Skeletal muscle tissue (tissue), 4 donors: ENCODE results near the gene SH3D19. TPM values are rescaled to one million over a fixed set of nuclear protein-coding genes. Genes with fewer than 3 reads are reported as not detected.
"Not testable (repeated sequence)": the region's sequence is repeated elsewhere in the genome, so short reads cannot be mapped to it uniquely, and the experiment has no call there.

Source experiments
- H3K27ac ChIP-seq: one replicate; pipeline ENCODE4 v1.7.0; 2013; ENCODE audit warnings: mild to moderate bottlenecking, low read depth, low read length, inconsistent platforms
- H3K27me3 ChIP-seq, 3 donors: one replicate each; pipeline ENCODE4 v1.7.0; 2013; ENCODE audit warnings: low read length in 3 of 3; ENCODE audit not compliant: control insufficient read depth in 3 of 3, insufficient read depth in 3 of 3
- H3K36me3 ChIP-seq, 3 donors: one replicate each; pipeline ENCODE4 v1.7.0; 2013; ENCODE audit warnings: low read length in 3 of 3; ENCODE audit not compliant: control insufficient read depth in 3 of 3, insufficient read depth in 3 of 3
- H3K4me1 ChIP-seq, 3 donors: one replicate each; pipeline ENCODE4 v1.7.0; 2013; ENCODE audit warnings: low read length in 3 of 3, mild to moderate bottlenecking in 3 of 3; ENCODE audit not compliant: control insufficient read depth in 3 of 3, insufficient read depth in 3 of 3
- H3K4me3 ChIP-seq, 3 donors: one replicate each; pipeline ENCODE4 v1.7.0; 2013; ENCODE audit warnings: low read length in 3 of 3
- H3K9ac ChIP-seq, 3 donors: one replicate each; pipeline ENCODE4 v1.7.0; 2013; ENCODE audit warnings: low read length in 3 of 3, mild to moderate bottlenecking in 3 of 3, moderate library complexity in 2 of 3, low read depth in 1 of 3
- H3K9me3 ChIP-seq, 3 donors: one replicate each; pipeline ENCODE4 v1.7.0; 2013; ENCODE audit warnings: low read length in 3 of 3; ENCODE audit not compliant: control insufficient read depth in 3 of 3
- total RNA-seq: library from RNA; depleted of rRNA; stranded (reverse); fragments of >200 nt; gene quantifications from one replicate; pipeline ENCODE4 v1.2.3, GENCODE V29; 2014
- donor health status: Osteomylitis.

Gene SH3D19
- total RNA-seq, 1 donor from 2014 or later, result 20.4 TPM

DNA sequence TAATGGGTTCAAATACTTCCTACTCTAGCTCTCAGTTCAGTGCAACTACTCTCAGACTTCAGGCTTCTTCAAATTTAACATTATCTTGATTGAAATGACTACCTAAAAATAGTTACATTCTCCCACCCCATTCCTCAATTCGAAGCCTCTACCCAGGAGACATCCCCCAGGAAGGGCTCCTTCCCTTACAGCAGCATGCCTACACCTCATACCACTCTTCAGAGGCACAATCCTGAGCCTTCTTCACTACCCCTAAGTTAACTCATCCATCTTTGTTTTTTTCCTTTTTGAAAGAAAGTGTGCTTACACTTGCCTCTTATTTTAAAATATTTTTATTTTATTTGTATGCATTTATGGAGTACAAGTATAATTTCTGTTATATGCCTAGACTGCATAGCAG, 65.7 kb downstream of the SH3D19 start:
- Histone ChIP-seq H3K9ac (no peak overlapping the region), H3K36me3 (no peaks in the 10 kb centered on the region), H3K27me3 (no peaks in the 10 kb centered on the region), H3K9me3 (no peaks in the 10 kb centered on the region), H3K27ac (no peak overlapping the region), H3K4me1 (peaks cover 9 to 30% (median 17%) of the 10 kb centered on the region in 3 donors), H3K4me3 (no peak overlapping the region)

DNA sequence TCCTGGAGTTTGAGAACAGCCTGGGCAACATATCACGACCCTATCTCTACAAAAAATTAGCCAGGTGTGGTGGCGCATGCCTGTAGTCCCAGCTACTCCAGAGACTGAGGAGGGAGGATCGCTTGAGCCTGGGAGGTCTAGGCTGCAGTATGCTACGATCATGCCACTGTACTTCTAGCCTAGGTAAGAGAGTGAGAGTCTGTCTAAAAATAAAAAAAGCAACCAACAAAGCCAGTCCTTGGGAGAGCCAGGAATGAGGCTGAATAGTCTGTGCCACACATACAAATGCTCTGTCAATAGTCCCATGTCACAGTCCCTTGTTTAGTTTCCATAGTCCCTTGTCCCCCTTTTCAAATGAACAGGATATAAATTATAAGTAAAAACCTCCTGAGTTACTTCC, 67.7 kb downstream of the SH3D19 start:
- Histone ChIP-seq H3K4me3 (no peak overlapping the region), H3K9me3 (no peaks in the 10 kb centered on the region), H3K9ac (no peak overlapping the region), H3K27me3 (no peaks in the 10 kb centered on the region), H3K36me3 (no peaks in the 10 kb centered on the region), H3K27ac (peak overlapping the region; percentile 51), H3K4me1 (peaks cover 3 to 21% (median 7%) of the 10 kb centered on the region in 3 donors)

DNA sequence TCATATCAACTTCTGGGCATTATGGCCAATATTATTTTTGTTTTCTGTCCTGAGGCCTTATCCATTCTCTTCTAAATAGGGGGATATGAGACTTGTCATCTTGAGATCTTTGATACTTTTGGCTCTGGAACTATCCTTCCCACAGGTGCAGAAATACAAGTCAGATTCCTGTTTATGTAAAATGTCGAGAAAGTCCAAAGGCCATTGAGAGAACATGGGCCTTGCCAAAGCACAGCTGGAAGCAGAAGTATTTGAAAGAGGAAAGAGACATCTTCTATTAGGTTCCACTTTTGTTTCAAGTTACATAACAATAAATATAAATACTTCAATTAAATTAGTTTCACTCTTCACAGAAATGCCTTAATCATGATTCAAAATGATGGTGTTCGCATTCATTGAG, 69.3 kb downstream of the SH3D19 start:
- Histone ChIP-seq H3K9me3 (no peaks in the 10 kb centered on the region), H3K27me3 (no peaks in the 10 kb centered on the region), H3K36me3 (no peaks in the 10 kb centered on the region), H3K4me3 (no peak overlapping the region), H3K9ac (no peak overlapping the region), H3K4me1 (peaks cover 0 to 10% (median 2%) of the 10 kb centered on the region in 3 donors), H3K27ac (no peak overlapping the region)

DNA sequence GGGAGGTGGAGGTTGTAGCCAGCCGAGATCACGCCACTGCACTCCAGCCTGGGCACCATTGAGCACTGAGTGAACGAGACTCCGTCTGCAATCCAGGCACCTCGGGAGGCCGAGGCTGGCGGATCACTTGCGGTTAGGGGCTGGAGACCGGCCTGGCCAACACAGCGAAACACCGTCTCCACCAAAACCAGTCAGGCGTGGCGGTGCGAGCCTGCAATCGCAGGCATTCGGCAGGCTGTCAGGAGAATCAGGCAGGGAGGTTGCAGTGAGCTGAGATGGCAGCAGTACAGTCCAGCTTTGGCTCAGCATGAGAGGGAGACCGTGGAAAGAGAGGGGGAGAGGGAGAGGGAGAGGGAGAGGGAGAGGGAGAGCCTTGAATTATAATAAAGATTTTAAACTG, 69.7 kb downstream of the SH3D19 start:
- H3K9ac ChIP-seq, H3K9me3 ChIP-seq, H3K27me3 ChIP-seq, H3K4me3 ChIP-seq, H3K27ac ChIP-seq, H3K36me3 ChIP-seq: not testable (repeated sequence)
- H3K4me1 ChIP-seq, result peaks cover 2 to 12% (median 2%) of the 10 kb centered on the region in 3 donors

DNA sequence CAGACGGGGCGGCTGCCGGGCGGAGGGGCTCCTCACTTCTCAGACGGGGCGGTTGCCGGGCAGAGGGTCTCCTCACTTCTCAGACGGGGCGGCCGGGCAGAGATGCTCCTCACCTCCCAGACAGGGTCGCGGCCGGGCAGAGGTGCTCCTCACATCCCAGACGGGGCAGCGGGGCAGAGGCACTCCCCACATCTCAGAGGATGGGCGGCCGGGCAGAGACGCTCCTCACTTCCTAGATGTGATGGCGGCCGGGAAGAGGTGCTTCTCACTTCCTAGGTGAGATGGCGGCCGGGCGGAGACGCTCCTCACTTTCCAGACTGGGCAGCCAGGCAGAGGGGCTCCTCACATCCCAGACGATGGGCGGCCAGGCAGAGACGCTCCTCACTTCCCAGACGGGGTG, 70.2 kb downstream of the SH3D19 start:
- not testable (repeated sequence) for H3K27me3 ChIP-seq, H3K36me3 ChIP-seq, H3K9ac ChIP-seq, H3K27ac ChIP-seq, H3K4me3 ChIP-seq, H3K9me3 ChIP-seq
- H3K4me1 ChIP-seq, result peaks cover 2 to 14% (median 4%) of the 10 kb centered on the region in 3 donors

DNA sequence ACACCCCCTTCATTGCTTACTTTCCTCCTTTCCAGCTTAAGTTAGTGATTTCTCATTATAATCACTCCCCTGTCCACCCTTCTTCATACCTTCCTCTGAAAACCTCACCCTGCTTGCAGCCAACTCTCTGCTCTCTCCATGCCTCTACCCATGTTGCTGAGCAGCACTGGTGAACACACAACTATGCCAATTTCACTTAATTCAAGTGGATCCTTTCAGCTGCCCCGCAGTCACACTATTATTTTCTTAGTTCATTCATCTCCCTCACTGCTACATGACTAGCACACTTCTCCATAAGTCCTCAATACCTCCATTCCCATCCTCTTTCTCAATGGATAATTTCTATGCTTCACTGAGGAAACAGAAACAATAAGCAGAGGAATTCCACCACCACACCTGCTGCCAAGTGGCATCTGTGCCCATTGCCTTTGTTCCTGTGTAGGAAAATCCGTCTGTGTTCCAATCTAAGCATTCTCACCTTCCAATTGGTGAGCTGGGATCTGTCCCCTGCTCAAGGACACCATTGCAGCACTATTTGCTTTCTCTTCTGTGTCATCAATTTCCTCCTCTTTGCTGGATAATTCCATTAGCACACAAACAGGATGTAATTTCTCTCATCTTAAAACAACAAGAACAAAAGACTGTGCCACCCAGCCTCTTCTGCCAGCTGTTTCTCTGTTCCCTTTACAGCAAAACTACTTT, 73.7 kb downstream of the SH3D19 start:
- Histone ChIP-seq H3K9me3 (no peaks in the 10 kb centered on the region), H3K36me3 (no peaks in the 10 kb centered on the region), H3K9ac (no peak overlapping the region), H3K27me3 (no peaks in the 10 kb centered on the region), H3K27ac (no peak overlapping the region), H3K4me3 (no peak overlapping the region), H3K4me1 (peaks cover 0 to 4% (median 4%) of the 10 kb centered on the region in 3 donors)

DNA sequence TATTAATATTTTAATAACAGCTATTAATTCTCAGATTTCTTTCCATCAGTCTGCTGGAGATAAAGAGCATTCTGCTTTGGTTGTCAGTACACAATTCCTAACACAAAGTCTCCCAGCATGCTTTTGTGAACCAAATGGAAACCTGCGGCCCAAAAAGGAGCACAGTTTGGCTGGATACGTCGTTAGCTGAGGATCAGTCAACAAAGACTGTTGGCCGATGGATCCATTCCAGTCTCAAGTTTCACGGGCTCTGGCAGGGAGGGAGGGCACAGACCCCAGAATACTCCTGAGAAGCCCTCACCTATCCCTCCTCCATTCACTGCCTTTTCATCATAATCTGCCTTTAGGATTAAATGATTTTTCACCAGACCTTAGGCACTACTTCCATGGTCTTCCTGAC, 74.7 kb downstream of the SH3D19 start:
- Histone ChIP-seq H3K9me3 (no peaks in the 10 kb centered on the region), H3K27ac (no peak overlapping the region), H3K27me3 (no peaks in the 10 kb centered on the region), H3K4me1 (peaks cover 0 to 4% (median 4%) of the 10 kb centered on the region in 3 donors), H3K36me3 (no peaks in the 10 kb centered on the region), H3K4me3 (no peak overlapping the region), H3K9ac (no peak overlapping the region)

DNA sequence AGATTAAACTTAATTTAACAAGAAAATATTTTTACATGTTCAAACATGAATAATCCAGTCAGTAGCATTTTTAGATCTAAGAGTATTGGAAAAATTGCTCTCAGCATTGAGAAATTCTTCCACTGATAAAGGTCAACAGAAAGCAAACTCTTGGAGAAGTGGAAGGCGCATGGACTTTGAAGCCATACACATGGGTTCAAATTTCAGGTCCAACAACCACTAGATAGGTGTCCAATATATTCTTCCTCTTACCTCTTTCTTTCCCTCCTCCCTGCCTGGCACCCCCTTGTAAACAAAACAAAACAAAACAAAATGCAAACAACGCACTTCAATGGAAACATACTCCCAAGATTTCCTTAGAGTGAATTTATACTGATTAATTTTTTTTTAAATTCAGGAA, 76.9 kb downstream of the SH3D19 start:
- H3K9me3 ChIP-seq, result no peaks in the 10 kb centered on the region
- H3K27ac ChIP-seq, result no peak overlapping the region
- H3K36me3 ChIP-seq, result no peaks in the 10 kb centered on the region
- peaks cover 0 to 4% (median 4%) of the 10 kb centered on the region in 3 donors for H3K4me1 ChIP-seq
- H3K27me3 ChIP-seq, result no peaks in the 10 kb centered on the region
- no peak overlapping the region for H3K4me3 ChIP-seq
- H3K9ac ChIP-seq, result no peak overlapping the region

DNA sequence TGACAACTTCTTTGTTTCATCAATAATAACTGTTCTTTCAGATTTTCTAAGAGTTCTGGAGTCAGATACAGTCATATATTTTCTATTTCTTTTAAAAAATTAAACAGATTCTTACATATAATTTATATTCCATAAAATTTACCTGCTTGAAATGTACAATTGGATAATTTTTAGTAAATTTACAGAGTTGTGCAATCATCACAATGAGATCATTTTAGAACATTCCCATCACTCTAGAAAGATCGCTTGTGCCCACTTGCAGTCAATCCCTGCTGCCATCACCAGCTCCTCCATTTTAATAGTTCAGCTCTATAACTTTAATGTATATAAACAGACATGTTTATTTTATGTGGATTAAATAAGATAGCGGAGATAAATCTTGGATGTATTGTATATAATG, 78.0 kb downstream of the SH3D19 start:
- H3K27ac ChIP-seq, result no peak overlapping the region
- H3K27me3 ChIP-seq, result no peaks in the 10 kb centered on the region
- H3K36me3 ChIP-seq, result no peaks in the 10 kb centered on the region
- no peaks in the 10 kb centered on the region for H3K9me3 ChIP-seq
- H3K9ac ChIP-seq, result no peak overlapping the region
- H3K4me3 ChIP-seq, result no peak overlapping the region
- peaks cover 0 to 4% (median 4%) of the 10 kb centered on the region in 3 donors for H3K4me1 ChIP-seq

DNA sequence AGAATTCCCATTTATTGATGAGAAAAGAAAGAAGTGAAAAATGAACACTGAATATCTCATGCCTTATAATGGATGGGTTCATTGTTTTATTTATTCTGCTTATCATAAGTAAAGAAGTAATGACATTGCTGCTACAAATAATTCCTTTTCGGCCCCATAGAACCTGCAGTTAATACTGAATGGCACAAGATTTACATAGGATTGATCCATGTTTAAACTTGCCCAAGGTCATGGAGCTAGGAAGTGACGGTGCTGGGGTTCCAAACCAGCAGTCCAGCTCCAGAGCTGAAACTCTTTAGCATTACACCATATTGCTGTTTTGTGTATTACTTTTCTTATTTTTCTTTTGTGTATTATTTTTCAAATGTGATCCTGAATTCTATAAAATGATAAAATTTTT, 78.7 kb downstream of the SH3D19 start:
- Histone ChIP-seq H3K9ac (no peak overlapping the region), H3K4me1 (peaks cover 0 to 4% (median 4%) of the 10 kb centered on the region in 3 donors), H3K27ac (no peak overlapping the region), H3K9me3 (no peaks in the 10 kb centered on the region), H3K4me3 (no peak overlapping the region), H3K36me3 (no peaks in the 10 kb centered on the region), H3K27me3 (no peaks in the 10 kb centered on the region)
